Brain microvascular endothelial cell (primary cell): ENCODE measurements around the gene KPNA2.
A peak's percentile ranks its signal among the peaks of the same experiment; 100 is the strongest.

Source experiments
- DNase-seq: peaks from one replicate; pipeline ENCODE4 v3.0.0-alpha.2; 2020
- H3K27ac ChIP-seq: fragments of 250-450 bp; sonication (Bioruptor Pico); 2 replicates; pipeline ENCODE4 v1.5.1; 2020; ENCODE audit warnings: mild to moderate bottlenecking, moderate library complexity
- H3K27me3 ChIP-seq: fragments of 250-450 bp; sonication (Bioruptor Pico); replicated peaks from 2 replicates; pipeline ENCODE4 v1.5.1; 2020; ENCODE audit warnings: mild to moderate bottlenecking
- H3K36me3 ChIP-seq: fragments of 250-450 bp; sonication (Bioruptor Pico); replicated peaks from 2 replicates; pipeline ENCODE4 v1.5.1; 2020; ENCODE audit warnings: mild to moderate bottlenecking
- H3K4me3 ChIP-seq: 2 replicates; pipeline ENCODE4 v1.5.1; 2011; ENCODE audit warnings: low read depth, mild to moderate bottlenecking, control low read depth, low read length, moderate library complexity
- in situ Hi-C: cut with HindIII; loops from 2 replicates; pipeline ENCODE4 v1.10.0; 2017; ENCODE audit warnings: low sequenced_read_pairs, low pct_ligation_motif_present
- TF ChIP-seq, protein P1 (sequence below): IDR thresholded peaks from 2 replicates; pipeline ENCODE4 v1.5.1; 2011; ENCODE audit warnings: low read depth, mild to moderate bottlenecking, moderate library complexity, low read length, control low read depth, inconsistent platforms; ENCODE audit errors: missing control alignments

KPNA2 gene

DNA sequence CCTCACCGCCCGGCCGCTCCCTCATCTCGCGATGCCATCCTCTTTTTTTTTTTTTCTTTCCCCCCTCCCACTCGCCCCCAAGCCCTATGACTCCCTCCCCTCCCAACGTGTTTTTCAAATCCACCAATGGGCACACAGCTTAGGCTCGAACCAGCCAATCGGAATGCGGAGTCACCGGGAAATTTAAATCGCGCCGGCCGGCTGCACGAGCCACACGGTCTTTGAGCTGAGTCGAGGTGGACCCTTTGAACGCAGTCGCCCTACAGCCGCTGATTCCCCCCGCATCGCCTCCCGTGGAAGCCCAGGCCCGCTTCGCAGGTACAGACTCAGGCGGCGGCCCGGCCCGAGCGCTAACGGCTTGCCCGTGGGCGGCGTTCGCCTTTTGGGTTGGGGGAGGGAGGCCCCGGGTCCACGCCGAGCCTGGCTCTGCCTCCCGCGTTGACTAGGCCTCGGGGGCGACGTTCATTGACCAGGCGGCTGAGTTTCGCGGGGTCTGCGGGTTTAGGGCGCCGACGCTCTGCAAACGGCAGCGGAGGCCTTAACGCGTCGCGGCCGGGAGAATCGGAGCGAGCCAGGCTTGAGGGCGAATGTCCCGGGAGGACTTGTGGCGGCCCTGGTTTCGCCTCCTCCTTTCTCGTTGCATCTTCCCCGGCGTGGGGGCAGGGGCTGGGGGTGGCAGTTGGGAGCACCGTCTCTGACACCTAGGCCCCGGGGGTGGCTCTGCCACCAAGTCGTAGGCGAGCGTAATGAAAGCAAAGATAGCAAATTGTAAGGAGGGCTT is at the start of gene KPNA2:
Gene KPNA2 (plus strand): TSS at position 213 of the 781 bp plus-strand sequence. CDS start 1,398 bp downstream, outside the sequence.
- Histone ChIP-seq H3K27ac (peak within 1 kb of the TSS; percentile 88), H3K36me3 (peaks cover 28% of the 10 kb centered on the region), H3K4me3 (peak within 1 kb of the TSS; percentile 97), H3K27me3 (no peaks in the 10 kb centered on the region)
- TF ChIP-seq, protein P1, sequence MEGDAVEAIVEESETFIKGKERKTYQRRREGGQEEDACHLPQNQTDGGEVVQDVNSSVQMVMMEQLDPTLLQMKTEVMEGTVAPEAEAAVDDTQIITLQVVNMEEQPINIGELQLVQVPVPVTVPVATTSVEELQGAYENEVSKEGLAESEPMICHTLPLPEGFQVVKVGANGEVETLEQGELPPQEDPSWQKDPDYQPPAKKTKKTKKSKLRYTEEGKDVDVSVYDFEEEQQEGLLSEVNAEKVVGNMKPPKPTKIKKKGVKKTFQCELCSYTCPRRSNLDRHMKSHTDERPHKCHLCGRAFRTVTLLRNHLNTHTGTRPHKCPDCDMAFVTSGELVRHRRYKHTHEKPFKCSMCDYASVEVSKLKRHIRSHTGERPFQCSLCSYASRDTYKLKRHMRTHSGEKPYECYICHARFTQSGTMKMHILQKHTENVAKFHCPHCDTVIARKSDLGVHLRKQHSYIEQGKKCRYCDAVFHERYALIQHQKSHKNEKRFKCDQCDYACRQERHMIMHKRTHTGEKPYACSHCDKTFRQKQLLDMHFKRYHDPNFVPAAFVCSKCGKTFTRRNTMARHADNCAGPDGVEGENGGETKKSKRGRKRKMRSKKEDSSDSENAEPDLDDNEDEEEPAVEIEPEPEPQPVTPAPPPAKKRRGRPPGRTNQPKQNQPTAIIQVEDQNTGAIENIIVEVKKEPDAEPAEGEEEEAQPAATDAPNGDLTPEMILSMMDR: no peak
- peak; percentile 97 for DNase-seq
- in situ Hi-C loops: no loop called here

DNA sequence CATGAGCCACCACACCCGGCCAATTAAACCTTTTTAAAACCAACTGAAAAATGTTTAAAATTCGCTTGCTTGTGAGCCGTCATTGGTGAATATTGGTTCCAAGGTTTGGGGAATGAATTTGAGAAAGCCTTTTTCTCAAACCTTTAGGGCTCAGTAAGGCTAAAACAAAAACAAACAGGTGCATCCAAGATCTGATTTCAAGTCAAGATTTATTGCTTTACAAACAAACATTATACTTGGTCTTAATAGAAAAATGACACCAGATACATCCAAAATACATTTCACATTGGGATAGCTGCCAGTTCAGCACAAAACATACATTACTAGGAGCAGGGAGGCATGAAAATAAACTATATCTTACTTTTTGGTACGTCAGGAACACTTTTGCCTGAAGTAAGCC is 44.6 kb upstream of the KPNA2 start:
- no peak overlapping the region for H3K27ac ChIP-seq
- DNase-seq: no peak
- H3K36me3 ChIP-seq: no peaks in the 10 kb centered on the region
- no peak overlapping the region for H3K4me3 ChIP-seq
- TF ChIP-seq, protein P1: no peak
- H3K27me3 ChIP-seq: no peaks in the 10 kb centered on the region
- in situ Hi-C loops: no loop called here

DNA sequence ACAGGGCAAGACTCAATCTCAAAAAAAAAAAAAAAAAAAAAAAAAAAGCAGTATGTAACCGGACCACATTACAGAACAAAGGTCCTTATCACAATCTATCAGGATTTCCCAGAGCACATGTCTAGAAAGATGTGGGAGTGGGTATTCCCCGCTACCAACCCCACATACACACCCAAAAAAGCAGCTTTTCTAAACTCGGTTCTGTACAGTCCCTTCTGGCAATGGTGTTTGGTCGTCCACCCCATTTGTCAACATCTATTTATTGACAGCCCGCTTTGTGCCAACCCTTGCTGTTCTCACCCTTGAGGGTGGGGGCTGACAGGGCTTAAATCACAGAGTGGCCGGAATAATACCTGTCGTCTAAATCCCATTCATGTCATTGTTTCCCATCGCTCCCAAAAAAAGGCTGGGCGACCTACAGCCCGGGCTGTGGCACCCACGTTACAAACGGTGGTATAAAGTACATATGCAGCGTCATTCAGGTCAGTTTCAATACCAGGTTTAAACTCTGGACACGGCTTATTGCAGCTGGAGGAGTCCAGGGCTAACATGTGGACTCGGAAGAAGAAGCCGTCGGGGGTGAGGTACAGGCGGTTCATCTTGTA is 42.9 kb upstream of the KPNA2 start:
- Histone ChIP-seq H3K27ac (peak overlapping the region; percentile 75), H3K4me3 (peak overlapping the region; percentile 69), H3K27me3 (no peaks in the 10 kb centered on the region), H3K36me3 (no peaks in the 10 kb centered on the region)
- in situ Hi-C loops: no loop called here
- TF ChIP-seq, protein P1: no peak
- no peak for DNase-seq

DNA sequence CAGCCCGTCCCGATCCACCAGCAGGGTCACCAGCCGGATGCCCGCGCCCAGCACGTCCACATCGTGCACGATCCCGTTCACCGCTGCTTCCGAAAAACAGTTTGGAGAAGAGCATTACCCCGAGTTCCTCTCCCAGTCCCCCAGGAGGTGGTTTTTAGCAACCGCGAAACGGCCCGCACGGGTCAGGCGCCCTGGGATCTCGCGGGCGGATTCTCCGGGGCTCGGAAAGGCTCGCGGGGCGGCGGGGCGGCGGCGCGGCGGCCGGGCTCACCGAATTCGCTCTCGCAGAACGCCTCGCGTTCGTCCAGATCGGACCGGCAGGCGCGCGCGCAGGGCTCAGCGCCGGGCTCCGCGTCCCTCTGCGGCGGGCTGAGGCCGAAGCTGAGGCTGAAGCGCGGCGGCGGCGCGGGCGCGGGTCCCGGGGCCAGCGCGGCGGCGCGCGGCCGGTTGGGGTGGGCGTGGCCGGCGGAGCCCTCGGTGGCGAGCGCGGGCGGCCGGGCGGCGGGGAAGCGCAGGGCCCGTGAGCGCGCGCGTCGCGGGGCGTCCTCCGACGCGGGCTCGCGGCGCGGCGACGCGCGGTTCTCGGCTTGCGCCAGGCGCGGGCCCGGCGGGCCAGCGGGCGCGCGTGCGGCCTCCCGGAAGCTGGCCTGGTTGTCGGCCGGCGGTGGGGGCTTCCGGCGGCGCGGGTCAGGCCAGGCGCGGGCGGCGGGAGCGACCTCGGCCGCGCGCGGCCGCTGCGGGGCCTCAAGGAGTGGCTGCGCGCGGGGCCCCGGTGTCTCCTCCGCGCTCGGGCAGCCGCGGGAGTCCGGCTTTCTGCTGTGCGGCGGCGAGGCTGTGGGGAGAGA is 42.2 kb upstream of the KPNA2 start:
- no peaks in the 10 kb centered on the region for H3K27me3 ChIP-seq
- H3K36me3 ChIP-seq: no peaks in the 10 kb centered on the region
- H3K27ac ChIP-seq: peak overlapping the region; percentile 77
- peak; percentile 51 for DNase-seq
- H3K4me3 ChIP-seq: peak overlapping the region; percentile 72
- TF ChIP-seq, protein P1: peak; percentile 25
- in situ Hi-C loops: no loop called here

DNA sequence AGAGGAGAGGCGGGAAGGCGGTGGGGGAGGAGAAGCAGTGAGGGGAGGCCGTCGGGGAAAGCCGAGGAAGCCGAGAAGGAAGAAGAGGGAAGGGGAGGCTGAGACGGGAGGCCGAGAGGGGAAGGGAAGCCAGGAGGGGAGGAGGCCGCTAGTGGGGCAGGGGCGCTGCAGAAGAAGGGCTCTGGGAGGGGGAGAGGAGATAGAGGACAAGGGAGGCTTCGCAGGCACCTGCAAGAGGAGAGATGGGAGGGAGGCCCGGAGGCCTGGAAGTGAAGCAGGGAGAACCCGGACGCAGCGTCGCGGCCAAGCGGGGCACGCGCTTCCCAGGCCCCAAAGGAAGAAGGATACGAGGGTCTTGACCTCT is 41.6 kb upstream of the KPNA2 start:
- TF ChIP-seq, protein P1: no peak
- Histone ChIP-seq H3K27ac (peak overlapping the region; percentile 77), H3K4me3 (peak overlapping the region; percentile 72), H3K27me3 (no peaks in the 10 kb centered on the region), H3K36me3 (no peaks in the 10 kb centered on the region)
- in situ Hi-C loops: no loop called here
- no peak for DNase-seq
